Mesendoderm (in vitro differentiated cells): ENCODE measurements around the gene BACH1.
"Not testable (repeated sequence)": the region's sequence is repeated elsewhere in the genome, so short reads cannot be mapped to it uniquely, and the experiment has no call there.

ENCODE experiments used
- DNase-seq: peaks from one replicate; pipeline ENCODE4 v3.0.0; 2013
- H2AK5ac ChIP-seq: 2 replicates; pipeline ENCODE4 v1.6.1; 2013; ENCODE audit warnings: low read length, inconsistent platforms
- H2BK120ac ChIP-seq: 2 replicates; pipeline ENCODE4 v1.6.1; 2013; ENCODE audit warnings: low read depth, mild to moderate bottlenecking, low read length, moderate library complexity, mixed read lengths
- H2BK15ac ChIP-seq: replicated peaks from 2 replicates; pipeline ENCODE4 v1.6.1; 2013; ENCODE audit warnings: low read depth, mild to moderate bottlenecking, moderate library complexity
- H2BK5ac ChIP-seq: 2 replicates; pipeline ENCODE4 v1.6.1; 2013; ENCODE audit warnings: low read length, inconsistent platforms
- H3K18ac ChIP-seq: 2 replicates; pipeline ENCODE4 v1.6.1; 2013; ENCODE audit warnings: mild to moderate bottlenecking, low read length, mixed read lengths
- H3K23ac ChIP-seq: one replicate; pipeline ENCODE4 v1.6.1; 2013; ENCODE audit warnings: low read length
- H3K27ac ChIP-seq: 2 replicates; pipeline ENCODE4 v1.5.1; 2013; ENCODE audit warnings: low read depth, mild to moderate bottlenecking, inconsistent platforms, low read length, moderate library complexity
- H3K27me3 ChIP-seq: 2 replicates; pipeline ENCODE4 v1.6.1; 2013; ENCODE audit warnings: low read length, control low read depth, mild to moderate bottlenecking, inconsistent platforms; ENCODE audit not compliant: insufficient read depth, poor library complexity
- H3K36me3 ChIP-seq: 2 replicates; pipeline ENCODE4 v1.6.1; 2013; ENCODE audit warnings: low read length, inconsistent platforms; ENCODE audit not compliant: control insufficient read depth, insufficient read depth
- H3K4ac ChIP-seq: one replicate; pipeline ENCODE4 v1.6.1; 2013; ENCODE audit warnings: low read depth, mild to moderate bottlenecking, low read length, moderate library complexity
- H3K4me1 ChIP-seq: 2 replicates; pipeline ENCODE4 v1.6.1; 2013; ENCODE audit warnings: low read depth, low read length, inconsistent platforms; ENCODE audit not compliant: control insufficient read depth
- H3K4me2 ChIP-seq: 2 replicates; pipeline ENCODE4 v1.6.1; 2013; ENCODE audit warnings: low read length
- H3K4me3 ChIP-seq: 2 replicates; pipeline ENCODE4 v1.5.1; 2013; ENCODE audit warnings: mild to moderate bottlenecking, low read length
- H3K56ac ChIP-seq: one replicate; pipeline ENCODE4 v1.6.1; 2013; ENCODE audit warnings: low read length
- H3K79me1 ChIP-seq: 2 replicates; pipeline ENCODE4 v1.6.1; 2013; ENCODE audit warnings: low read length, inconsistent platforms
- H3K79me2 ChIP-seq: 2 replicates; pipeline ENCODE4 v1.6.1; 2013; ENCODE audit warnings: mild to moderate bottlenecking, low read length; ENCODE audit not compliant: control insufficient read depth, insufficient read depth
- H3K9ac ChIP-seq: 2 replicates; pipeline ENCODE4 v1.6.1; 2013; ENCODE audit warnings: low read length, inconsistent platforms
- H4K5ac ChIP-seq: one replicate; pipeline ENCODE4 v1.6.1; 2013; ENCODE audit warnings: low read length
- H4K8ac ChIP-seq: one replicate; pipeline ENCODE4 v1.6.1; 2013; ENCODE audit warnings: low read depth, mild to moderate bottlenecking, control low read depth, low read length, moderate library complexity
- WGBS: extraction: QIAGEN DNeasy Blood & Tissue Kit; methylation state at CpG from one replicate; pipeline ENCODE4 v1.1.7; 2013; ENCODE audit warnings: low lambda C conversion rate, missing lambda C conversion rate; ENCODE audit not compliant: insufficient coverage; ENCODE audit errors: extremely low coverage; 5-methylcytosine and 5-hydroxymethylcytosine counted together

BACH1 gene

DNA sequence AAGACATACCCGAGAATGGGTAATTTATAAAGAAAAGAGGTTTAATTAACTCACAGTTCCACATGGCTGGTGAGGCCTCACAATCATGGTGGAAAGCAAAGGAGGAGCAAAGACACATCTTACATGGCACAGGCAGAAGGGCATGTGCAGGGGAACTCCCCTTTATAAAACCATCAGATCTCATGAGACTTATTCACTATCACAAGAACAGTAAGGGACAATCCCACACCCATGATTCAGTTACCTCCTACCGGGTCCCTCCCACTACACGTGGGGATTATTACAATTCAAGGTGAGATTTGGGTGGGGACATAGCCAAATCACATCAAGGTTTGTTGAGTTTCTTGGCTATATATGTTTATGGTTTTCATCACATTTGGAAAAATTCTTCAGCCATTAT is 16.9 kb upstream of the BACH1 start:
- not testable (repeated sequence) for H4K8ac ChIP-seq, H3K4me1 ChIP-seq, H3K27ac ChIP-seq, H3K79me2 ChIP-seq, H3K9ac ChIP-seq, H3K27me3 ChIP-seq, H3K18ac ChIP-seq, H3K4me3 ChIP-seq, H3K4me2 ChIP-seq, H2BK120ac ChIP-seq, H2BK5ac ChIP-seq, H3K36me3 ChIP-seq, H3K79me1 ChIP-seq, H4K5ac ChIP-seq, H2AK5ac ChIP-seq, H3K4ac ChIP-seq, H3K56ac ChIP-seq, DNase-seq, H3K23ac ChIP-seq, H2BK15ac ChIP-seq
- no CpG with 5 or more reads among the region's 3 CpGs for WGBS

DNA sequence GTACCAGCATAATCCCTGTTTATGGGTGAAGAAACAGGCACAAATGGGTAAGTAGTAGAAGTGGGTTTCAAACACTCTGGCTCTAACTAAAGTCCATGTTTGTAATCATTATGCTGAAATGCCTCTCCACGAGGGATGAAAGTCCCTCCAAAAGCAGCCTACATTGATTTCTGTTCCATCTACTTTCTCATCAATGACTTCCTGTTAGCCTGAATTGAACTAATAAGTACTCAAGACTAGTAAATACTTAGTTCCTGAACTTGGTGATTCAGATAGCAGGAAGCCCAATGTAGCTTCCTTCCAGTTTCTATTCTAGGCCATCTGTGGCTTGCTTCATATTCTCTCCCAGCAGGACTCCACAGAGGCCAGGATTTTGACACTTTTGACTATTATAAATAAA is 11.3 kb upstream of the BACH1 start:
- H3K27me3 ChIP-seq, result no peaks in the 10 kb centered on the region
- no peak overlapping the region for H4K5ac ChIP-seq
- H3K4ac ChIP-seq, result no peak overlapping the region
- no peak overlapping the region for H3K27ac ChIP-seq
- H2BK120ac ChIP-seq, result no peak overlapping the region
- H4K8ac ChIP-seq, result no peak overlapping the region
- H3K79me2 ChIP-seq, result no peaks in the 10 kb centered on the region
- no peak overlapping the region for H2BK5ac ChIP-seq
- H3K18ac ChIP-seq, result no peak overlapping the region
- H2AK5ac ChIP-seq, result no peak overlapping the region
- no peak overlapping the region for H2BK15ac ChIP-seq
- no peaks in the 10 kb centered on the region for H3K4me1 ChIP-seq
- no peak overlapping the region for H3K4me2 ChIP-seq
- WGBS, result no CpG with 5 or more reads among the region's 1 CpG
- H3K36me3 ChIP-seq, result no peaks in the 10 kb centered on the region
- H3K4me3 ChIP-seq, result no peak overlapping the region
- H3K9ac ChIP-seq, result no peak overlapping the region
- no peak overlapping the region for H3K23ac ChIP-seq
- H3K56ac ChIP-seq, result no peak overlapping the region
- DNase-seq, result no peak
- no peaks in the 10 kb centered on the region for H3K79me1 ChIP-seq

DNA sequence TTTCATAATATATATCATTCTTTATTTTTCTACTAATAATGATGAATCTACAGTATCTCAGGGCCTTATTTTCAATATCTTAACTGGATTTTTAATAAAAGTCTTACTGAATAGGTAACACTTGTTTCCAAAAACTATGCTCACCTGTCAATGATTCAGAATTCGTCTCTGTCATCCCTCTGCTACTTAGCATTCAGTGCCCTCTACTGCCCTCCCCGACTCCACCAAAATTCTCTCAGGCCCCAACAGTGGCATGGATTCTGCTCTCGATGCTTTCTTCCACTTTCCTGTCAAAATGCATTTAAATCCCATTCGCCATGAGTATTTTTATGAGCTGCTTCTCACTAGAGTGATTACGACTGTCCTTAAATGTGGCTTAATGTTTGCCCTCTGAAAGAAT is 10.5 kb upstream of the BACH1 start:
- WGBS, result no CpG with 5 or more reads among the region's 5 CpGs
- no peak overlapping the region for H3K4me2 ChIP-seq
- H3K18ac ChIP-seq, result no peak overlapping the region

DNA sequence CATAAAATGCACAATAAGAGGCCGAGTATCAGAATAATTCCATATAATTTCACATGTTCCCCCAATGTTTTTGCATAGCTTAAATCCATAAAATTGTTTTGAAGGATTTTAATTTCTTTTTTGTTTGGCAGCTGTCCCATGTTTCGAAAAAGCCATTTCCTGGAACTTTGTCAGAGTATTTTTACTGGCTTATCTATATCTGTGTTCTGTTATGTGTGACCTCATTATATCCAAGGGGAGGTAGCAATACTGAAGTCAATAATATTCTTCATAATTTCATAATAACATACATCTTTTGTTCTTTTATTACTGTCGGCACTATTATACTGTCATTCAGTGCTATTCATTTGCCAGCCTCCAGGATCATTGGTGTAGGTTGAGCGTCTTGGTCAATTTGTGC is 9.4 kb upstream of the BACH1 start:
- no peaks in the 10 kb centered on the region for H3K36me3 ChIP-seq
- H4K5ac ChIP-seq, result no peak overlapping the region
- H2BK5ac ChIP-seq, result no peak overlapping the region
- H3K4me1 ChIP-seq, result no peaks in the 10 kb centered on the region
- WGBS, result no CpG with 5 or more reads among the region's 4 CpGs
- H3K79me2 ChIP-seq, result no peaks in the 10 kb centered on the region
- H3K4me2 ChIP-seq, result no peak overlapping the region
- H2AK5ac ChIP-seq, result no peak overlapping the region
- H3K27me3 ChIP-seq, result no peaks in the 10 kb centered on the region
- H3K4ac ChIP-seq, result no peak overlapping the region
- H4K8ac ChIP-seq, result no peak overlapping the region
- H3K18ac ChIP-seq, result no peak overlapping the region
- no peak overlapping the region for H3K9ac ChIP-seq
- H3K27ac ChIP-seq, result no peak overlapping the region
- H3K4me3 ChIP-seq, result no peak overlapping the region
- no peak overlapping the region for H3K23ac ChIP-seq
- DNase-seq, result no peak
- no peak overlapping the region for H3K56ac ChIP-seq
- no peak overlapping the region for H2BK120ac ChIP-seq
- H2BK15ac ChIP-seq, result no peak overlapping the region
- no peaks in the 10 kb centered on the region for H3K79me1 ChIP-seq

More for the DNA sequence above, 10.5 kb upstream of the BACH1 start:
- H3K4me3 ChIP-seq, result no peak overlapping the region
- no peak overlapping the region for H4K5ac ChIP-seq
- no peak overlapping the region for H3K9ac ChIP-seq
- no peaks in the 10 kb centered on the region for H3K36me3 ChIP-seq
- no peaks in the 10 kb centered on the region for H3K79me2 ChIP-seq
- H3K4ac ChIP-seq, result no peak overlapping the region
- DNase-seq, result no peak
- no peak overlapping the region for H2BK120ac ChIP-seq
- no peak overlapping the region for H2AK5ac ChIP-seq
- no peak overlapping the region for H2BK15ac ChIP-seq
- no peak overlapping the region for H3K56ac ChIP-seq
- no peaks in the 10 kb centered on the region for H3K4me1 ChIP-seq
- H3K23ac ChIP-seq, result no peak overlapping the region
- H3K27ac ChIP-seq, result no peak overlapping the region
- H2BK5ac ChIP-seq, result no peak overlapping the region
- H4K8ac ChIP-seq, result no peak overlapping the region
- no peaks in the 10 kb centered on the region for H3K79me1 ChIP-seq
- H3K27me3 ChIP-seq, result no peaks in the 10 kb centered on the region

DNA sequence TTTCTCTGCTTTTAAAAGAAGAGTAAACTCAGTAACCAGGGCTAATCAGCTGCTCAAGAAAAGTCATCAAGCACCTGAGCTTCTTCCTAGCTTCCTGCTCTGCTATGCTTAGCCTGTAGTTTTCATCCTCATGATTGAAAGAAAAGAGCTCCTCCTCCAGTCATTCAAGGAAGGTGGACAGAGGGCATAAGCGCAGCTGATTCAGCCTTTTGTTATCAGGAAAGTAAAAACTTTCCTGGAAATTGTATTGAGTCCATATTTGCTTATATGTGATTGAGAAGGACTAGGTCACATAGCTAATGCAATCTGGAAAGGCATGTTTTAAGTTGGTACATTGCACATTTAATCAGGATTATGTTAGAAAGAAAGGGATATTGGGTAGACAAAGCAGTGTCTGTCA is 8.5 kb upstream of the BACH1 start:
- Histone ChIP-seq H3K4ac (no peak overlapping the region), H2BK5ac (no peak overlapping the region), H4K8ac (no peak overlapping the region), H2BK120ac (no peak overlapping the region), H4K5ac (no peak overlapping the region), H3K4me2 (no peak overlapping the region), H3K4me1 (no peaks in the 10 kb centered on the region), H3K79me2 (no peaks in the 10 kb centered on the region), H3K23ac (no peak overlapping the region), H3K56ac (no peak overlapping the region), H2AK5ac (no peak overlapping the region), H3K27ac (no peak overlapping the region), H3K79me1 (no peaks in the 10 kb centered on the region), H3K18ac (no peak overlapping the region), H3K27me3 (no peaks in the 10 kb centered on the region), H2BK15ac (no peak overlapping the region), H3K4me3 (no peak overlapping the region), H3K9ac (no peak overlapping the region), H3K36me3 (no peaks in the 10 kb centered on the region)
- no CpG with 5 or more reads among the region's 1 CpG for WGBS
- DNase-seq, result no peak

DNA sequence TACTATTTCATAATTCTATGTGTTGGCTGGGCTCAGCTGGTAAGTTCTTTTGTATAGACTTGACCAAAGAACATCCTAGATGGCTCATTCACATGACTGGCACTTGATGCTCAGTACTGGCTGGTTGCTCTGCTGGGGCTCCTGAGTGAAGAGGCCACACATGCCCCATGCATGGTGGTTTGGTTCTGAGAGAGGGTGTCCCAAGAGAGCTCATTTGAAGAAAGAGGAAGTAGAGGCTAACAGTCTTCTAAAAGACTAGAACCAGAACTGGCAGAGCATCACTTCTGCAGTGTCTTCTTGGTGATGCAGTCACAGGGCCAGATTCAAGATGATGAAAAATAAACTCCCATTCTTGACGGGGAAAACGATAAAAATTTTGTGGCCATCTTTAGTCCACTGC is 5.2 kb upstream of the BACH1 start:
- H3K27me3 ChIP-seq, result no peaks in the 10 kb centered on the region
- no peak overlapping the region for H3K56ac ChIP-seq
- no peak for DNase-seq
- H3K79me2 ChIP-seq, result no peaks in the 10 kb centered on the region
- H2BK5ac ChIP-seq, result no peak overlapping the region
- no peak overlapping the region for H3K4ac ChIP-seq
- no peaks in the 10 kb centered on the region for H3K4me1 ChIP-seq
- no peak overlapping the region for H3K23ac ChIP-seq
- H4K8ac ChIP-seq, result no peak overlapping the region
- no peaks in the 10 kb centered on the region for H3K79me1 ChIP-seq
- no peak overlapping the region for H2BK120ac ChIP-seq
- H3K4me3 ChIP-seq, result no peak overlapping the region
- no peak overlapping the region for H3K27ac ChIP-seq
- no peak overlapping the region for H2BK15ac ChIP-seq
- H4K5ac ChIP-seq, result no peak overlapping the region
- WGBS, result no CpG with 5 or more reads among the region's 2 CpGs
- H2AK5ac ChIP-seq, result no peak overlapping the region
- H3K4me2 ChIP-seq, result no peak overlapping the region
- H3K36me3 ChIP-seq, result no peaks in the 10 kb centered on the region
- H3K18ac ChIP-seq, result no peak overlapping the region
- H3K9ac ChIP-seq, result no peak overlapping the region
